ENCODE data around the gene DIO3.

DIO3 gene

GRCh38 chr14:101595887-101596721, 34.8 kb downstream of the DIO3 start:
- H4K20me1 ChIP-seq (ENCODE audit: control insufficient read depth, insufficient read depth, low read depth, low read length): no peaks in the 10 kb centered on the region
- H3F3A ChIP-seq (ENCODE audit: control insufficient read depth, insufficient read depth): no peaks in the 10 kb centered on the region
- H3K36me3 ChIP-seq (ENCODE audit: control insufficient read depth, low read length): peaks cover 10% of the 10 kb centered on the region
- H3K4me1 ChIP-seq (ENCODE audit: control insufficient read depth, low read length): peaks cover 28% of the 10 kb centered on the region
- no peaks in the 10 kb centered on the region for H3K27me3 ChIP-seq (ENCODE audit: control insufficient read depth, low read length)
- H3K4me3 ChIP-seq (ENCODE audit: low read length): peak overlapping the region; percentile 59
- peak overlapping the region; percentile 67 for H3K27ac ChIP-seq (ENCODE audit: low read depth, low read length)
- TF ChIP-seq CTCF (IDR thresholded peaks at IDR 0.05; ENCODE audit: low read depth, low read length, poor library complexity, severe bottlenecking): no peak
- no peak for TF ChIP-seq EZH2phosphoT487 (IDR thresholded peaks at IDR 0.05; ENCODE audit: borderline replicate concordance, low read length)
- H3K9me2 ChIP-seq (replicated peaks; ENCODE audit: control insufficient read depth, low read length): no peaks in the 10 kb centered on the region
- peaks cover 34% of the 10 kb centered on the region for H3K9me3 ChIP-seq (ENCODE audit: control insufficient read depth, insufficient read depth, low read length)
- peak overlapping the region; percentile 55 for H3K4me2 ChIP-seq (ENCODE audit: low read length)
- no peaks in the 10 kb centered on the region for H3K79me2 ChIP-seq (ENCODE audit: control insufficient read depth, low read length)

DNA sequence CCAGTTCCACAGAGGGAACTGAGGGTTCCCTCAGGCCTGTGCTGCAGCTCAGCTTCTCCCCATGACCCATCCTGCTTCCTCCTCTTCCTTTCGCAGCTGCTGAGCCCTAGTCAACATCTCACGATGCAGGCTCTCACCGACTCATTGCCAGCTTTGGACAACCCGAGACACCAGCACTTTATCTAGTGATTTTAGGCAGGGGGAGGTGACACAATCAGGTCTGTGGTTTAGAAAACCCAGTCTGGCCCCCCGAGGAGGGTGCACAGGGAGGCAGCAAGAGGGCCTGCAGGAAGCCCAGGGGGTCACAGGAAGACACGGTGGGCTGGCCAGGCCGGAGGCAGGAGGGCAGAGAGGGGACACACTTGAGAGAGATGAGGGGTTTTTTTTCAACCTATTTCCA, 35.4 kb downstream of the DIO3 start:
- peak overlapping the region; percentile 59 for H3K4me3 ChIP-seq (ENCODE audit: low read length)
- H3K36me3 ChIP-seq (ENCODE audit: control insufficient read depth, low read length): peaks cover 10% of the 10 kb centered on the region
- peaks cover 28% of the 10 kb centered on the region for H3K4me1 ChIP-seq (ENCODE audit: control insufficient read depth, low read length)
- peak overlapping the region; percentile 67 for H3K27ac ChIP-seq (ENCODE audit: low read depth, low read length)
- no peaks in the 10 kb centered on the region for H3K27me3 ChIP-seq (ENCODE audit: control insufficient read depth, low read length)
- no peaks in the 10 kb centered on the region for H3F3A ChIP-seq (ENCODE audit: control insufficient read depth, insufficient read depth)
- H3K9me2 ChIP-seq (replicated peaks; ENCODE audit: control insufficient read depth, low read length): no peaks in the 10 kb centered on the region
- H3K79me2 ChIP-seq (ENCODE audit: control insufficient read depth, low read length): no peaks in the 10 kb centered on the region
- TF ChIP-seq EZH2phosphoT487 (IDR thresholded peaks at IDR 0.05; ENCODE audit: borderline replicate concordance, low read length): no peak
- TF ChIP-seq CTCF (IDR thresholded peaks at IDR 0.05; ENCODE audit: low read depth, low read length, poor library complexity, severe bottlenecking): no peak
- H4K20me1 ChIP-seq (ENCODE audit: control insufficient read depth, insufficient read depth, low read depth, low read length): no peaks in the 10 kb centered on the region
- peaks cover 34% of the 10 kb centered on the region for H3K9me3 ChIP-seq (ENCODE audit: control insufficient read depth, insufficient read depth, low read length)
- peak overlapping the region; percentile 55 for H3K4me2 ChIP-seq (ENCODE audit: low read length)

- no peaks in the 10 kb centered on the region for H3K9me2 ChIP-seq (replicated peaks; ENCODE audit: control insufficient read depth, low read length)
- peaks cover 10% of the 10 kb centered on the region for H3K36me3 ChIP-seq (ENCODE audit: control insufficient read depth, low read length)
- H3K4me3 ChIP-seq (ENCODE audit: low read length): no peak overlapping the region
These were observed 36.9 kb downstream of the DIO3 start for GRCh38 chr14:101598159-101598558.

More at GRCh38 chr14:101598159-101598558, 36.9 kb downstream of the DIO3 start:
- Histone ChIP-seq H3F3A (ENCODE audit: control insufficient read depth, insufficient read depth) (no peaks in the 10 kb centered on the region), H3K27ac (ENCODE audit: low read depth, low read length) (no peak overlapping the region), H3K27me3 (ENCODE audit: control insufficient read depth, low read length) (no peaks in the 10 kb centered on the region), H3K79me2 (ENCODE audit: control insufficient read depth, low read length) (no peaks in the 10 kb centered on the region), H3K9me3 (ENCODE audit: control insufficient read depth, insufficient read depth, low read length) (peaks cover 34% of the 10 kb centered on the region), H3K4me1 (ENCODE audit: control insufficient read depth, low read length) (peaks cover 28% of the 10 kb centered on the region), H4K20me1 (ENCODE audit: control insufficient read depth, insufficient read depth, low read depth, low read length) (no peaks in the 10 kb centered on the region), H3K4me2 (ENCODE audit: low read length) (no peak overlapping the region)
- TF ChIP-seq EZH2phosphoT487 (IDR thresholded peaks at IDR 0.05; ENCODE audit: borderline replicate concordance, low read length) (no peak), CTCF (IDR thresholded peaks at IDR 0.05; ENCODE audit: low read depth, low read length, poor library complexity, severe bottlenecking) (no peak)
